ENCODE data around the gene NUP160.

GRCh38 chr11:47896199-47896598, 48.0 kb upstream of the NUP160 start:
- TF ChIP-seq FOXK2 (IDR thresholded peaks at IDR 0.05) (no peak), RAD21 (IDR thresholded peaks at IDR 0.05; ENCODE audit: insufficient read depth, low read depth, low read length) (no peak), POLR2A (IDR thresholded peaks at IDR 0.05; ENCODE audit: low read depth, low read length) (no peak), BACH1 (IDR thresholded peaks at IDR 0.05; ENCODE audit: borderline replicate concordance) (no peak), E2F8 (IDR thresholded peaks at IDR 0.05; ENCODE audit: low read depth, partially characterized antibody) (no peak), SP1 (IDR thresholded peaks at IDR 0.05; ENCODE audit: low read depth, low read length) (no peak), CTCF (IDR thresholded peaks at IDR 0.05 in 2 of 3, conservative IDR thresholded peaks at IDR 0.05 in 1 of 3; ENCODE audit: control insufficient read depth in 2 of 3, extremely low read depth in 1 of 3, insufficient read depth in 1 of 3, low read depth in 3 of 3, low read length in 3 of 3) (no peak), PAX8 (IDR thresholded peaks at IDR 0.05) (no peak), HDAC2 (IDR thresholded peaks at IDR 0.05) (no peak), SMC3 (IDR thresholded peaks at IDR 0.05; ENCODE audit: borderline replicate concordance, low read length) (no peak), ZZZ3 (IDR thresholded peaks at IDR 0.05; ENCODE audit: control insufficient read depth, insufficient read length, low read depth) (no peak)

Data from GM12878 (cell line).